ENCODE measurements around the gene NBPF1.
"Not testable (repeated sequence)": the region's sequence is repeated elsewhere in the genome, so short reads cannot be mapped to it uniquely, and the experiment has no call there.

The NBPF1 gene

GRCh38 chr1:16607853-16608815 lies 5.2 kb downstream of the NBPF1 start:
- not testable (repeated sequence) for DNase-seq

GRCh38 chr1:16607433-16607851 lies 5.9 kb downstream of the NBPF1 start:
- no peak for DNase-seq

GRCh38 chr1:16606666-16607432 lies 6.5 kb downstream of the NBPF1 start:
- not testable (repeated sequence) for DNase-seq

GRCh38 chr1:16605532-16606505 lies 7.5 kb downstream of the NBPF1 start:
- no peak for DNase-seq

GRCh38 chr1:16605213-16605525 lies 8.2 kb downstream of the NBPF1 start:
- no peak for DNase-seq

- DNase-seq = not testable (repeated sequence)
These were observed 8.7 kb downstream of the NBPF1 start for GRCh38 chr1:16604514-16605212.

- not testable (repeated sequence) for DNase-seq
These were observed 9.7 kb downstream of the NBPF1 start for GRCh38 chr1:16603623-16604022.

GRCh38 chr1:16602336-16603011 lies 10.9 kb downstream of the NBPF1 start:
- DNase-seq = not testable (repeated sequence)

GRCh38 chr1:16600855-16601786 lies 12.2 kb downstream of the NBPF1 start:
- DNase-seq = not testable (repeated sequence)

GRCh38 chr1:16599326-16599725 lies 14.0 kb downstream of the NBPF1 start:
- not testable (repeated sequence) for DNase-seq

GRCh38 chr1:16595216-16595615 lies 18.1 kb downstream of the NBPF1 start:
- not testable (repeated sequence) for DNase-seq

GRCh38 chr1:16591845-16592244 lies 21.5 kb downstream of the NBPF1 start:
- not testable (repeated sequence) for DNase-seq

GRCh38 chr1:16588081-16588480 lies 25.3 kb downstream of the NBPF1 start:
- DNase-seq = not testable (repeated sequence)

- DNase-seq = not testable (repeated sequence)
These were observed 25.7 kb downstream of the NBPF1 start for GRCh38 chr1:16587639-16588038.

- not testable (repeated sequence) for DNase-seq
These were observed 48.0 kb downstream of the NBPF1 start for GRCh38 chr1:16565324-16565723.

- DNase-seq = not testable (repeated sequence)
These were observed 52.3 kb downstream of the NBPF1 start for GRCh38 chr1:16561035-16561434.

- not testable (repeated sequence) for DNase-seq
These were observed 52.9 kb downstream of the NBPF1 start for GRCh38 chr1:16560498-16560897.

- DNase-seq = not testable (repeated sequence)
These were observed 53.7 kb downstream of the NBPF1 start for GRCh38 chr1:16559688-16560087.

- DNase-seq = not testable (repeated sequence)
These were observed 56.3 kb downstream of the NBPF1 start for GRCh38 chr1:16557034-16557433.
